LNCaP clone FGC (cell line): ENCODE data around the gene ZNF148.
A peak's percentile ranks its signal among the peaks of the same experiment; 100 is the strongest.
"Not testable (repeated sequence)": the region's sequence is repeated elsewhere in the genome, so short reads cannot be mapped to it uniquely, and the experiment has no call there.

Experiments used
- DNase-seq: peaks from one replicate; pipeline ENCODE4 v3.0.0-alpha.2; 2011; ENCODE audit warnings: low read depth
- H3K4me3 ChIP-seq: 2 replicates; pipeline ENCODE4 v1.5.1; 2011; ENCODE audit warnings: mild to moderate bottlenecking, low read depth, low read length, control low read depth
- CTCF ChIP-seq: IDR thresholded peaks from 2 replicates; pipeline ENCODE4 v1.5.1; 2012; ENCODE audit warnings: mild to moderate bottlenecking; ENCODE audit not compliant: control insufficient read depth, insufficient read depth; ENCODE audit errors: extremely low read depth

ZNF148 gene

GRCh38 chr3:125374996-125375941 lies at the start of gene ZNF148:
ZNF148 (minus strand) TSS chr3:125375325; CDS start chr3:125313640, 61,685 bp downstream.
- peak; percentile 10; the same call in 1 of the 2 replicates for TF ChIP-seq CTCF
- peak; percentile 63 for DNase-seq
- H3K4me3 ChIP-seq, result peak within 1 kb of the TSS; percentile 77

DNA sequence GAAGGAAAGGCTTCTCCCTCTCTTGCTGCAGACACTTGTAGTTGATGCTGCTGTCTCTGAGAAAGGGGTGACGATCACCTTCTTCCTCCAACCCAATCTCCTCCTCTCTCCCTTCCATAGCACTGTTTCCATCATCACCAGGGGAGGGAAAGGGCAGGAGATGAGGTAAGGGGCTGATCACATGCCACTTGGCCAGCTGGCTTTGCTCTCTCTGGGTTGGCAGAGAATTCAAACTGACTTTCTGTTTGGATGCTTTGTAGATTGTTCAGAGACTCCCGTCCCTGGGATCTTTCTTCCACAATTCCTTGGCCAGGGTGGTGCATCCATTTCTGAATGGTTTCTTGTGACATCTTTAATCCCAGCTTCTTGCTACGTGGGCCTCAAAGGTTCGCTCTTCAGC lies 43.2 kb upstream of the ZNF148 start:
- DNase-seq, result no peak
- no peak overlapping the region for H3K4me3 ChIP-seq
- TF ChIP-seq CTCF, result no peak

- H3K4me3 ChIP-seq, result no peak overlapping the region
- TF ChIP-seq CTCF, result no peak
- DNase-seq, result no peak
Measured at GRCh38 chr3:125416235-125416634, 41.1 kb upstream of the ZNF148 start.

GRCh38 chr3:125414669-125415068 lies 39.5 kb upstream of the ZNF148 start:
- no peak overlapping the region for H3K4me3 ChIP-seq
- no peak for TF ChIP-seq CTCF
- no peak for DNase-seq

GRCh38 chr3:125410922-125411321 lies 35.8 kb upstream of the ZNF148 start:
- no peak for DNase-seq
- TF ChIP-seq CTCF, result no peak
- no peak overlapping the region for H3K4me3 ChIP-seq

- no peak for DNase-seq
- no peak overlapping the region for H3K4me3 ChIP-seq
- TF ChIP-seq CTCF, result no peak
Measured at GRCh38 chr3:125406070-125406469, 30.9 kb upstream of the ZNF148 start.

GRCh38 chr3:125405515-125405914 lies 30.4 kb upstream of the ZNF148 start:
- DNase-seq, H3K4me3 ChIP-seq: not testable (repeated sequence)
